ENCODE data around the gene LRRC18. TPM values are rescaled to one million over a fixed set of nuclear protein-coding genes. Genes with fewer than 3 reads are reported as not detected.

The LRRC18 gene
- total RNA-seq, 1 donor from 2014 or later: 3.3 TPM

DNA sequence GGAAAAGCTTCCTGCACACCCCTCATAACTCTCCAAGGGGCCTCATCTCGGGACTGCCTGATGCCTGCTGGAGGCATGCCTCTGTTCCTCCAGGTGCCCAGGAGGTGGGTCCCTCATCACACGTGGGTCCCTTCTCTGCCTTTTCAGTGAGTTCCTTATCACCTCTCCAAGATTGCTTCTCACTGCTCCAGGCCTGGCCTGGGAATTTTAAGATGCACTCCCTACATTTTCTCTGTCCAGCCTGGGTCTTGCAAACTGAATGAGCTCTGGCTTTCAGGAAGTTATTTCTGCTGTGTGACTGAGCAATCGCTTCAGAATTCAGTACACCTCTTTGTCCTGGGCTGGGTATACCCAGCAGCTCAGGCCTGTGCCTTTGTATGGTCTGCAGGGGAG is 43.8 kb downstream of the LRRC18 start:
- Histone ChIP-seq H3K27me3 (ENCODE audit: low read depth) (no peaks in the 10 kb centered on the region), H3K36me3 (peaks cover 9% of the 10 kb centered on the region), H3K4me1 (peaks cover 22% of the 10 kb centered on the region), H3K4me3 (no peak overlapping the region), H3K27ac (peak overlapping the region; percentile 37), H3K9me3 (no peaks in the 10 kb centered on the region)
- ATAC-seq (no peak), DNase-seq (no peak)
- intact Hi-C loops (cut with DNase I): no loop called here
- TF ChIP-seq CTCF (IDR thresholded peaks at IDR 0.05): no peak

DNA sequence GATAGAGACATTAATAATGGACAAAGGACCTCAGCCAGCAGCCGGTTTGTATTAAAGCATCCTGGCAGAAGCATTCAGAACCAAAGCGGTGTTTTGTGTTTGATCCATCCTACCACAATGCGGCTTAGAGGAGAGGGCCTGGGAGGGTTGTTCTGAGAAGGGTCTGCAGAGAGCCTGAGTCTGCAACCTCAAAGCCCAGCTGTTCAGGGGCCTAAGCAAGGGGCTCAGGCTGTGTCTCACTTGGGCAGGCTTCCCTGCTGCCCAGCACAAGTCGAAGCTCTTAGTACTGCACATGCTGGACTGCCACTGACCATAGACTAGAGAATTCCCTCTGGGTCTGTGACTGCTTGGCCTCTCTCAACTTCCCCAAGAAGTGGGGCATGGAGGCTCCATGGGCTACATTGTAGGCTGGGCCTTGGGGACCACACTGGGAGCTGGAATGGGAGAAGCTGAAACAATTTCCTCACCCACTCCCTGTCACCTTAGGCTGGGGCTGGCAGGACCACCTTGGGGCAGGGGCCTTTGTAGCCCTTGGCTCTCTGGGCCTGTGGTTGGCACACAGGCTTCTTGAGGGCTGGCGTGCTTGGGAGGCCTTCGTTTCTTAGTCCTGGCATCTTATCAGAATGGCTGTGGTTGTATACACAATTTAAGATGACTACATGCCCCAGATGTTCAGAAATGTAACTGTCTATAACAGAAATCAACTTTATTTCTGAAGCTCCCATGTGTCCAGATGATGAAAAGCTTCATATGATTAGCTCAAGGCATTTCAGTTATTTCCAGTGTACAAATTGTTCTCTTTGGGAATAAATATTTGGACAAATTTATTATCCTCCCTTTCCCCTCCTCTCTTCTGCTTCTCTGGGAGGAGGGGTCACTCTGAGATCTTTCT is 44.5 kb downstream of the LRRC18 start:
- ATAC-seq (no peak), DNase-seq (no peak)
- H3K9me3 ChIP-seq: no peaks in the 10 kb centered on the region
- H3K4me1 ChIP-seq: peaks cover 15% of the 10 kb centered on the region
- H3K36me3 ChIP-seq: peaks cover 9% of the 10 kb centered on the region
- no peak for TF ChIP-seq CTCF (IDR thresholded peaks at IDR 0.05)
- H3K27me3 ChIP-seq (ENCODE audit: low read depth): no peaks in the 10 kb centered on the region
- H3K4me3 ChIP-seq: no peak overlapping the region
- peak overlapping the region; percentile 49 for H3K27ac ChIP-seq
- intact Hi-C loops (cut with DNase I): no loop called here

- H3K9me3 ChIP-seq: no peaks in the 10 kb centered on the region
- no peaks in the 10 kb centered on the region for H3K27me3 ChIP-seq (ENCODE audit: low read depth)
- intact Hi-C loops (cut with DNase I): no loop called here
- no peaks in the 10 kb centered on the region for H3K36me3 ChIP-seq
- no peak overlapping the region for H3K4me3 ChIP-seq
- ATAC-seq (peak; percentile 70 to 83), DNase-seq (no peak)
- no peak overlapping the region for H3K27ac ChIP-seq
- peaks cover 11% of the 10 kb centered on the region for H3K4me1 ChIP-seq
- no peak for TF ChIP-seq CTCF (IDR thresholded peaks at IDR 0.05)
These were observed 48.5 kb downstream of the LRRC18 start for GRCh38 chr10:48890888-48891850.

DNA sequence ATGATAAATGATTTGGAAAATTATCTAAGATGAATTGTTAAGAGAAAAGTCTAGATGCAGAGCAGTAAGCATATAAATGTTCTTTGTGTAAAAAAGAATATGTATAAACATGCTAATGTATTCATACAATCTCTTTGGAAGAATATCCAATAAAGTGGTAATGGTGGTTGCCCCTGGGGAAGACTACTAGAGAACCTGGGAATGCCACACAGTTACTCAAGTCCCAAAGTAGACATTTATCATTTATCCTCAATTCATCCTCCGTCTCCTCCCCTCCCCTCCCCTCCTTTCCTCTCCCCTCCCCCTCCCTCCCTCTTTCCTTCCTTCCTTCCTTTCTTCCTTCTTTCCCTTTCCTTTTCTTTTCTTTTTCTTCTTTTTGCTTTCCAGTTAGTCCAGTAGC is 51.7 kb downstream of the LRRC18 start:
- Histone ChIP-seq H3K4me1 (peaks cover 11% of the 10 kb centered on the region), H3K27me3 (ENCODE audit: low read depth) (no peaks in the 10 kb centered on the region), H3K4me3 (no peak overlapping the region), H3K27ac (no peak overlapping the region), H3K9me3 (no peaks in the 10 kb centered on the region), H3K36me3 (no peaks in the 10 kb centered on the region)
- no peak for TF ChIP-seq CTCF (IDR thresholded peaks at IDR 0.05)
- ATAC-seq: no peak
- intact Hi-C loops (cut with DNase I): no loop called here
- DNase-seq: no peak

- no peak overlapping the region for H3K27ac ChIP-seq
- H3K27me3 ChIP-seq (ENCODE audit: low read depth): no peaks in the 10 kb centered on the region
- H3K4me1 ChIP-seq: no peaks in the 10 kb centered on the region
- H3K4me3 ChIP-seq: no peak overlapping the region
- H3K9me3 ChIP-seq: no peaks in the 10 kb centered on the region
- peak; percentile 23 for TF ChIP-seq CTCF (IDR thresholded peaks at IDR 0.05)
- intact Hi-C loops (cut with DNase I): no loop called here
- DNase-seq: no peak
- ATAC-seq: no peak
- H3K36me3 ChIP-seq: no peaks in the 10 kb centered on the region
These were observed 54.3 kb downstream of the LRRC18 start for GRCh38 chr10:48885376-48885775.

Measured in lower lobe of right lung (tissue), 2 donors.